Measurements from ENCODE around the gene PIP5K1B. TPM values are rescaled to one million over a fixed set of nuclear protein-coding genes. Genes with fewer than 3 reads are reported as not detected.

Gene PIP5K1B
- total and polyA plus RNA-seq, 2 donors (not counting 1 experiment from before 2014, with no cell fraction given) = 11.8 to 24.1 TPM

DNA sequence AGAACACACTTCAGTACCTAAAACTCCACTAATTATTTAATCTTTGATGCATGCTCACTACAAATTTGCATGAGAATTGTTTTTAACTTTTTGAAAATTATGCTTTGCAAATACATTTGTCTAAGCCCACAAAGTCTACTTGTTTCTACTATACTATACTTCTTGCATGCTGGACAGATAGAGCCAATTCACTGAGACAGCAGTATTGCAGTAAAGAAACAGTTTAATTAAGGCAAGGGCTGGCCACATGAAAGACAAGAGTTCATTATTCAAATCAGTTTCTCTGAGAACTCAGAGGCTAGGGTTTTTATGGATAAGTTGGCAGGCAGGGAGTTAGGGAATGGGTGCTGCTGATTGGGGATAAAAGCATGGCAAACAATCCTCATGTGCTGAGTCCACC lies 324.5 kb downstream of the PIP5K1B start:
- Histone ChIP-seq H3K9me3 (ENCODE audit: control extremely low read depth in 1 of 3, control insufficient read depth in 2 of 3, insufficient read depth in 1 of 3, low read length in 2 of 3) (no peaks in the 10 kb centered on the region), H3K4me1 (ENCODE audit: control insufficient read depth in 2 of 2, insufficient read depth in 2 of 2, low read length in 2 of 2) (peaks cover 5% of the 10 kb centered on the region in 2 donors), H3K27me3 (replicated peaks in 1 of 4; ENCODE audit: control extremely low read depth in 1 of 4, control insufficient read depth in 3 of 4, insufficient read depth in 4 of 4, low read length in 3 of 4) (no peaks in the 10 kb centered on the region), H3K79me2 (ENCODE audit: control insufficient read depth, insufficient read depth, low read length) (no peaks in the 10 kb centered on the region), H3K27ac (ENCODE audit: low read length in 2 of 2) (no peak overlapping the region), H3K4me3 (ENCODE audit: control extremely low read depth in 1 of 5, extremely low read depth in 1 of 5, insufficient read depth in 1 of 5, low read depth in 2 of 5, low read length in 4 of 5) (no peak overlapping the region), H3K4me2 (replicated peaks; ENCODE audit: low read depth, low read length, poor library complexity, severe bottlenecking) (no peak overlapping the region), H3K36me3 (replicated peaks in 1 of 2; ENCODE audit: control extremely low read depth in 1 of 2, control insufficient read depth in 1 of 2, extremely low read depth in 1 of 2, insufficient read depth in 2 of 2, low read length in 1 of 2) (no peaks in the 10 kb centered on the region), H3K9ac (ENCODE audit: low read length) (no peak overlapping the region), H4K20me1 (ENCODE audit: control insufficient read depth, insufficient read depth, low read length, poor library complexity, severe bottlenecking) (no peaks in the 10 kb centered on the region), H2AFZ (ENCODE audit: insufficient read depth, low read depth, low read length, poor library complexity, severe bottlenecking) (no peak overlapping the region)
- Mint-ChIP-seq H3K4me1 (peaks cover 7% of the 10 kb centered on the region), H3K27ac (no peak overlapping the region), H3K4me3 (no peak overlapping the region), H3K9me3 (ENCODE audit: insufficient read depth) (no peaks in the 10 kb centered on the region), H3K27me3 (no peaks in the 10 kb centered on the region)
- CTCF ChIA-PET = no interaction called here
- ATAC-seq (ENCODE audit: low read depth) = no peak
- no peak for DNase-seq
- POLR2A ChIA-PET = no interaction called here
- intact Hi-C loops (cut with micrococcal nuclease) = loop anchor here (10.0 kb wide), 1 partner anchor 345 kb away; no protein-coding TSS in a partner anchor
- TF ChIP-seq CTCF (IDR thresholded peaks at IDR 0.05) (no peak), EZH2 (IDR thresholded peaks at IDR 0.05; ENCODE audit: borderline replicate concordance, insufficient read depth, low read depth, low read length, poor library complexity, severe bottlenecking) (no peak)

GRCh38 chr9:69030851-69031645 lies 326.0 kb downstream of the PIP5K1B start:
- intact Hi-C loops (cut with micrococcal nuclease) = no loop called here
- CTCF ChIA-PET = interaction anchor here (0.7 kb wide), 1 partner anchor 90 kb away, joined by 3 read pairs; no protein-coding TSS in a partner anchor
- Histone ChIP-seq H3K9me3 (ENCODE audit: control extremely low read depth in 1 of 3, control insufficient read depth in 2 of 3, insufficient read depth in 1 of 3, low read length in 2 of 3) (no peaks in the 10 kb centered on the region), H3K4me3 (ENCODE audit: control extremely low read depth in 1 of 5, extremely low read depth in 1 of 5, insufficient read depth in 1 of 5, low read depth in 2 of 5, low read length in 4 of 5) (no peak overlapping the region), H3K4me2 (replicated peaks; ENCODE audit: low read depth, low read length, poor library complexity, severe bottlenecking) (no peak overlapping the region), H2AFZ (ENCODE audit: insufficient read depth, low read depth, low read length, poor library complexity, severe bottlenecking) (no peak overlapping the region), H4K20me1 (ENCODE audit: control insufficient read depth, insufficient read depth, low read length, poor library complexity, severe bottlenecking) (no peaks in the 10 kb centered on the region), H3K4me1 (ENCODE audit: control insufficient read depth in 2 of 2, insufficient read depth in 2 of 2, low read length in 2 of 2) (peaks cover 8 to 9% of the 10 kb centered on the region in 2 donors), H3K27me3 (replicated peaks in 1 of 4; ENCODE audit: control extremely low read depth in 1 of 4, control insufficient read depth in 3 of 4, insufficient read depth in 4 of 4, low read length in 3 of 4) (no peaks in the 10 kb centered on the region), H3K79me2 (ENCODE audit: control insufficient read depth, insufficient read depth, low read length) (peaks cover 4% of the 10 kb centered on the region), H3K36me3 (replicated peaks in 1 of 2; ENCODE audit: control extremely low read depth in 1 of 2, control insufficient read depth in 1 of 2, extremely low read depth in 1 of 2, insufficient read depth in 2 of 2, low read length in 1 of 2) (no peaks in the 10 kb centered on the region), H3K27ac (ENCODE audit: low read length in 2 of 2) (no peak overlapping the region), H3K9ac (ENCODE audit: low read length) (no peak overlapping the region)
- H3K4me3 Mint-ChIP-seq = no peak overlapping the region
- no peak for ATAC-seq (ENCODE audit: low read depth)
- H3K27me3 Mint-ChIP-seq = no peaks in the 10 kb centered on the region
- TF ChIP-seq CTCF (IDR thresholded peaks at IDR 0.05) = no peak
- no peak for TF ChIP-seq EZH2 (IDR thresholded peaks at IDR 0.05; ENCODE audit: borderline replicate concordance, insufficient read depth, low read depth, low read length, poor library complexity, severe bottlenecking)
- no CpG with 5 or more reads among the region's 1 CpG for WGBS (ENCODE audit: insufficient coverage)
- H3K4me1 Mint-ChIP-seq = peaks cover 9% of the 10 kb centered on the region
- H3K27ac Mint-ChIP-seq = no peak overlapping the region
- H3K9me3 Mint-ChIP-seq (ENCODE audit: insufficient read depth) = no peaks in the 10 kb centered on the region
- DNase-seq = no peak
- POLR2A ChIA-PET = no interaction called here

Data from B cell (primary cell).